Measurements from ENCODE around the gene ATP8B1. TPM values are rescaled to one million over a fixed set of nuclear protein-coding genes. Genes with fewer than 3 reads are reported as not detected.

The ATP8B1 gene
- polyA plus RNA-seq, 3 donors, result 0.02 to 0.11 (median 0.03) TPM

DNA sequence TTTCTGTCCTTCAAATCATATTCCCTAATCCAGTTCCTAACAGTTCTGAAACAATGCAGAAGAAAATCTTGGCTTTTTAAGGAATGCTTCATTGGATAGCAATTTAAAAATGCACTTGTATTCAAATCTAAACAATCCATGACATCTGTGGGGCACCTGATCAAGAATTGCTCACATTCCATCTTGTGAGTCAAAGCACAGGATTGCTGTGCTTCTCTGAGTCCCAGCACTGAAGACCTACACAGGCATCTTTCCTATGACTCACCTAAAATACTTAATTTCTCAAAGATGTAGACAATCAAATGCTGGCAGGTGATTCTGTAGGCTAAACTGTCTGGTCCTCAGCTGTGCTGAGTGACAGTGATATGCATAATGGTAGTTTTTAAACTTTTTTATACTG, 10.1 kb upstream of the ATP8B1 start:
- no peaks in the 10 kb centered on the region for H3K4me1 Mint-ChIP-seq
- H4K20me1 ChIP-seq (ENCODE audit: insufficient read depth, low read length), result no peaks in the 10 kb centered on the region
- H3K27me3 ChIP-seq (ENCODE audit: control insufficient read depth in 2 of 2, insufficient read depth in 2 of 2, low read length in 2 of 2), result peaks cover 0 to 3% of the 10 kb centered on the region in 2 donors
- H3K27me3 Mint-ChIP-seq (ENCODE audit: low read depth in 3 of 3), result peaks cover 3 to 6% (median 5%) of the 10 kb centered on the region in 3 donors
- no peaks in the 10 kb centered on the region for H3K79me2 ChIP-seq (ENCODE audit: insufficient read depth, low read length)
- no peak overlapping the region for H2AFZ ChIP-seq (ENCODE audit: insufficient read depth, low read depth, low read length, poor library complexity, severe bottlenecking)
- no peak overlapping the region for H3K4me2 ChIP-seq (replicated peaks; ENCODE audit: extremely low read depth, low read length, poor library complexity, severe bottlenecking)
- H3K27ac ChIP-seq (ENCODE audit: low read depth in 1 of 2, low read length in 2 of 2), result no peak overlapping the region
- no peak overlapping the region for H3K4me3 ChIP-seq (replicated peaks in 1 of 3; ENCODE audit: low read depth in 2 of 3, low read length in 3 of 3)
- H3K4me1 ChIP-seq (ENCODE audit: control insufficient read depth in 1 of 2, insufficient read depth in 2 of 2, low read length in 2 of 2), result no peaks in the 10 kb centered on the region
- H3K4me3 Mint-ChIP-seq, result no peak overlapping the region
- peaks cover 7 to 21% (median 12%) of the 10 kb centered on the region in 7 donors for H3K9me3 Mint-ChIP-seq
- no peak for DNase-seq
- H3K36me3 Mint-ChIP-seq, result no peaks in the 10 kb centered on the region
- intact Hi-C loops (cut with micrococcal nuclease), result no loop called here
- no peak overlapping the region for H3K27ac Mint-ChIP-seq
- H3K9ac ChIP-seq (ENCODE audit: insufficient read depth, low read length, poor library complexity, severe bottlenecking), result no peak overlapping the region
- H3K9me3 ChIP-seq (replicated peaks in 1 of 2; ENCODE audit: control insufficient read depth in 1 of 2, insufficient read depth in 1 of 2, low read length in 2 of 2), result peaks cover 4 to 6% of the 10 kb centered on the region in 2 donors
- TF ChIP-seq, protein P1, sequence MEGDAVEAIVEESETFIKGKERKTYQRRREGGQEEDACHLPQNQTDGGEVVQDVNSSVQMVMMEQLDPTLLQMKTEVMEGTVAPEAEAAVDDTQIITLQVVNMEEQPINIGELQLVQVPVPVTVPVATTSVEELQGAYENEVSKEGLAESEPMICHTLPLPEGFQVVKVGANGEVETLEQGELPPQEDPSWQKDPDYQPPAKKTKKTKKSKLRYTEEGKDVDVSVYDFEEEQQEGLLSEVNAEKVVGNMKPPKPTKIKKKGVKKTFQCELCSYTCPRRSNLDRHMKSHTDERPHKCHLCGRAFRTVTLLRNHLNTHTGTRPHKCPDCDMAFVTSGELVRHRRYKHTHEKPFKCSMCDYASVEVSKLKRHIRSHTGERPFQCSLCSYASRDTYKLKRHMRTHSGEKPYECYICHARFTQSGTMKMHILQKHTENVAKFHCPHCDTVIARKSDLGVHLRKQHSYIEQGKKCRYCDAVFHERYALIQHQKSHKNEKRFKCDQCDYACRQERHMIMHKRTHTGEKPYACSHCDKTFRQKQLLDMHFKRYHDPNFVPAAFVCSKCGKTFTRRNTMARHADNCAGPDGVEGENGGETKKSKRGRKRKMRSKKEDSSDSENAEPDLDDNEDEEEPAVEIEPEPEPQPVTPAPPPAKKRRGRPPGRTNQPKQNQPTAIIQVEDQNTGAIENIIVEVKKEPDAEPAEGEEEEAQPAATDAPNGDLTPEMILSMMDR (IDR thresholded peaks at IDR 0.05), result no peak
- no peaks in the 10 kb centered on the region for H3K36me3 ChIP-seq (replicated peaks in 1 of 2; ENCODE audit: control insufficient read depth in 1 of 2, insufficient read depth in 2 of 2, low read length in 2 of 2)

DNA sequence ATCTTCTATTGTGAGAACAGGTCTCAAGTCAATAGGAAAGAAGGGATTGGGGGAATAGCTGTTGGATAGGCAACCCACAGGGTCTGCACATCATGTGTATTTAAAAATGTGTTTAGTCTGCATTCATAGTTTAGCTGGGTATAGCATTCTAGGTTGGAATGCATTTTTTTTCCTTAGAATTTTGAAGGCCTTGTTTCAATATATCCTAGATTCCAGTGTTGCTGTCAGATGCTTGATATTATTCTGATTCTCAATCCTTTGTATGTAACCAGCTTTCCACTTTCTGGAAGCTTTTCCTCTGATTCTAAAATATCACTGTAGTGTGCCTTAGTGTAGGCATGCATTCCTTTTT, 9.0 kb upstream of the ATP8B1 start:
- Mint-ChIP-seq H3K9me3 (peaks cover 7 to 21% (median 12%) of the 10 kb centered on the region in 7 donors), H3K36me3 (no peaks in the 10 kb centered on the region), H3K4me1 (no peaks in the 10 kb centered on the region), H3K27me3 (ENCODE audit: low read depth in 3 of 3) (peaks cover 3 to 6% (median 5%) of the 10 kb centered on the region in 3 donors), H3K4me3 (no peak overlapping the region), H3K27ac (no peak overlapping the region)
- Histone ChIP-seq H2AFZ (ENCODE audit: insufficient read depth, low read depth, low read length, poor library complexity, severe bottlenecking) (no peak overlapping the region), H3K27ac (ENCODE audit: low read depth in 1 of 2, low read length in 2 of 2) (no peak overlapping the region), H3K9me3 (replicated peaks in 1 of 2; ENCODE audit: control insufficient read depth in 1 of 2, insufficient read depth in 1 of 2, low read length in 2 of 2) (peaks cover 4 to 6% of the 10 kb centered on the region in 2 donors), H3K79me2 (ENCODE audit: insufficient read depth, low read length) (no peaks in the 10 kb centered on the region), H3K27me3 (ENCODE audit: control insufficient read depth in 2 of 2, insufficient read depth in 2 of 2, low read length in 2 of 2) (peaks cover 0 to 3% of the 10 kb centered on the region in 2 donors), H3K9ac (ENCODE audit: insufficient read depth, low read length, poor library complexity, severe bottlenecking) (no peak overlapping the region), H3K36me3 (replicated peaks in 1 of 2; ENCODE audit: control insufficient read depth in 1 of 2, insufficient read depth in 2 of 2, low read length in 2 of 2) (no peaks in the 10 kb centered on the region), H4K20me1 (ENCODE audit: insufficient read depth, low read length) (no peaks in the 10 kb centered on the region), H3K4me2 (replicated peaks; ENCODE audit: extremely low read depth, low read length, poor library complexity, severe bottlenecking) (no peak overlapping the region), H3K4me3 (replicated peaks in 1 of 3; ENCODE audit: low read depth in 2 of 3, low read length in 3 of 3) (no peak overlapping the region), H3K4me1 (ENCODE audit: control insufficient read depth in 1 of 2, insufficient read depth in 2 of 2, low read length in 2 of 2) (no peaks in the 10 kb centered on the region)
- TF ChIP-seq, protein P1 (IDR thresholded peaks at IDR 0.05), result no peak
- intact Hi-C loops (cut with micrococcal nuclease), result no loop called here
- no peak for DNase-seq

Data from CD14-positive monocyte (primary cell).